ENCODE results near the gene CNTFR. TPM values are rescaled to one million over a fixed set of nuclear protein-coding genes. Genes with fewer than 3 reads are reported as not detected.

CNTFR gene
- total RNA-seq, 2 experiments from 2014 or later: not detected

DNA sequence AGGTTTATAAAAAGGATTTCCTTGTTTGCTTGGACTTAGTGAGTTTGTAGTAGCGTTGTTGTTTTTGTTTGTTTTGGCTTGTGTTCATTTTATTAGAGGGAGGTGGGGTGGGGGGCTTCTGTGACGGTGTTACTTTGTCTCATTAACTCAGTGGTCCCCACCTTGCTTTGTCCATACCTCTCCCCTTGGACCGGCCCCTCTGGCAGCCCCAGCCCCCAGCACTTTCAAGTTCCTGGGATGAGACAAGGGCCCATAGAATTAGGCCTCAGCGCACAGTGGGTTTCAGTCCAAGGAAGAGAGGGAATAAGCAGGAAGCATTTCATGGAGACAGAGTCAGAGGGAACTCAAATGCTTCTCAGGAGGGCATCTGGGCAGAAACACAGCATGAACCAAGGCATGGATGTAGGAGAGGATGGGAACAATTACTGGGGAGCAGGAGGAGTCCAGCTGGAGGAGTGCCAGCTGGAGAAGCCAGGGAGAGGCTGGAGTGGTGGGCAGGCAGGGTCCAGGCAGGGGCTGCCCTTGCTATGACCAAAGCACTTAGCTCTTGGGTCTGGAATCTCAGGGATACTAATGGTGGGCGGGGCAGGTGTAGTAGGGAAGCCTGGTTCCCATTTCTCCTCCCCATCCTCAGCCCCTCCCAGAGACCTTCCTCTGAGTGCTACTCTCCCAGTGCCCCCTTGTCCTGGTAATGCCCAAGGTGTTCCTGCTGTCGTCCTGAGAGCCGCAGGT is 43.3 kb downstream of the CNTFR start:
- Histone ChIP-seq H3K4me2 (ENCODE audit: low read length) (no peak overlapping the region), H3K4me3 (ENCODE audit: low read depth, low read length, poor library complexity, severe bottlenecking) (no peak overlapping the region), H3K36me3 (ENCODE audit: insufficient read depth, low read length) (no peaks in the 10 kb centered on the region), H2AFZ (ENCODE audit: low read length) (no peak overlapping the region), H3K9me2 (ENCODE audit: insufficient read depth, low read length) (no peaks in the 10 kb centered on the region), H3K4me1 (ENCODE audit: insufficient read depth, low read length, poor library complexity, severe bottlenecking) (no peaks in the 10 kb centered on the region), H3K79me2 (ENCODE audit: insufficient read depth, low read depth, low read length) (no peaks in the 10 kb centered on the region), H4K20me1 (ENCODE audit: insufficient read depth, low read length) (no peaks in the 10 kb centered on the region), H3K27ac (ENCODE audit: low read depth, low read length, poor library complexity, severe bottlenecking) (no peak overlapping the region), H3K9me3 (ENCODE audit: low read length) (no peaks in the 10 kb centered on the region)
- ChIA-PET CTCF (ENCODE audit: unreplicated experiment) (no interaction called here), POLR2A (no interaction called here)
- no peak for TF ChIP-seq EZH2phosphoT487 (IDR thresholded peaks at IDR 0.05; ENCODE audit: borderline replicate concordance, low read depth, low read length)
- TF ChIP-seq, protein P1, sequence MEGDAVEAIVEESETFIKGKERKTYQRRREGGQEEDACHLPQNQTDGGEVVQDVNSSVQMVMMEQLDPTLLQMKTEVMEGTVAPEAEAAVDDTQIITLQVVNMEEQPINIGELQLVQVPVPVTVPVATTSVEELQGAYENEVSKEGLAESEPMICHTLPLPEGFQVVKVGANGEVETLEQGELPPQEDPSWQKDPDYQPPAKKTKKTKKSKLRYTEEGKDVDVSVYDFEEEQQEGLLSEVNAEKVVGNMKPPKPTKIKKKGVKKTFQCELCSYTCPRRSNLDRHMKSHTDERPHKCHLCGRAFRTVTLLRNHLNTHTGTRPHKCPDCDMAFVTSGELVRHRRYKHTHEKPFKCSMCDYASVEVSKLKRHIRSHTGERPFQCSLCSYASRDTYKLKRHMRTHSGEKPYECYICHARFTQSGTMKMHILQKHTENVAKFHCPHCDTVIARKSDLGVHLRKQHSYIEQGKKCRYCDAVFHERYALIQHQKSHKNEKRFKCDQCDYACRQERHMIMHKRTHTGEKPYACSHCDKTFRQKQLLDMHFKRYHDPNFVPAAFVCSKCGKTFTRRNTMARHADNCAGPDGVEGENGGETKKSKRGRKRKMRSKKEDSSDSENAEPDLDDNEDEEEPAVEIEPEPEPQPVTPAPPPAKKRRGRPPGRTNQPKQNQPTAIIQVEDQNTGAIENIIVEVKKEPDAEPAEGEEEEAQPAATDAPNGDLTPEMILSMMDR (conservative IDR thresholded peaks at IDR 0.05; ENCODE audit: low read length): no peak
- no peak for DNase-seq (ENCODE audit: low spot score)
- intact Hi-C loops (cut with micrococcal nuclease; ENCODE audit: unreplicated experiment): loop anchor here (2.0 to 5.0 kb wide), 2 partner anchors 109 to 139 kb away; no protein-coding TSS in a partner anchor
- BruUV-seq (replicated peaks): no TSS peak

DNA sequence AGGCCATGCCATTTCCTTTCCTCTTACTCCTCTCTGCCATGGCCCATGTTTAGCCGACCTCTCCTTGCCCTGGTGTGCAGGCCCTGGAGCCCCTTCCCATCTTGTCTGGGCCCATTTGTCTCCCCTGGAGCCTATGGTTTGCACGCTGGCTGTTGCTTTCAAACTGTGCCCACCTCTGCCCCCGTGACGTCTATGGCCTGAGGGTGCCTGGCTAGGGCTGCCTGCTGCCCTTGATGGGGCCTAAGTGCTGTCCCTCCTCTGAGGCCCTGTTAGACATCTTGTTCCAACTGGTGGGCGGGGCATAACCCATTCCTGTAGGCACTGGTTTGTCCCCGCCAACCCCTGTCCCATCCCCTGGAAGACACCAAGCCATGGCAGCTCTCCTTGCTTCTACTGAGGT is 44.0 kb downstream of the CNTFR start:
- H3K9me3 ChIP-seq (ENCODE audit: low read length): no peaks in the 10 kb centered on the region
- no peak for DNase-seq (ENCODE audit: low spot score)
- H2AFZ ChIP-seq (ENCODE audit: low read length): no peak overlapping the region
- no peaks in the 10 kb centered on the region for H3K36me3 ChIP-seq (ENCODE audit: insufficient read depth, low read length)
- no peak overlapping the region for H3K4me2 ChIP-seq (ENCODE audit: low read length)
- H4K20me1 ChIP-seq (ENCODE audit: insufficient read depth, low read length): no peaks in the 10 kb centered on the region
- H3K9me2 ChIP-seq (ENCODE audit: insufficient read depth, low read length): no peaks in the 10 kb centered on the region
- intact Hi-C loops (cut with micrococcal nuclease; ENCODE audit: unreplicated experiment): loop anchor here (5.0 kb wide), 1 partner anchor 138 kb away; no protein-coding TSS in a partner anchor
- POLR2A ChIA-PET: no interaction called here
- H3K4me3 ChIP-seq (ENCODE audit: low read depth, low read length, poor library complexity, severe bottlenecking): no peak overlapping the region
- TF ChIP-seq, protein P1 (conservative IDR thresholded peaks at IDR 0.05; ENCODE audit: low read length): no peak
- TF ChIP-seq EZH2phosphoT487 (IDR thresholded peaks at IDR 0.05; ENCODE audit: borderline replicate concordance, low read depth, low read length): no peak
- no peaks in the 10 kb centered on the region for H3K4me1 ChIP-seq (ENCODE audit: insufficient read depth, low read length, poor library complexity, severe bottlenecking)
- BruUV-seq (replicated peaks): no TSS peak
- no peaks in the 10 kb centered on the region for H3K79me2 ChIP-seq (ENCODE audit: insufficient read depth, low read depth, low read length)
- CTCF ChIA-PET (ENCODE audit: unreplicated experiment): no interaction called here
- H3K27ac ChIP-seq (ENCODE audit: low read depth, low read length, poor library complexity, severe bottlenecking): no peak overlapping the region

DNA sequence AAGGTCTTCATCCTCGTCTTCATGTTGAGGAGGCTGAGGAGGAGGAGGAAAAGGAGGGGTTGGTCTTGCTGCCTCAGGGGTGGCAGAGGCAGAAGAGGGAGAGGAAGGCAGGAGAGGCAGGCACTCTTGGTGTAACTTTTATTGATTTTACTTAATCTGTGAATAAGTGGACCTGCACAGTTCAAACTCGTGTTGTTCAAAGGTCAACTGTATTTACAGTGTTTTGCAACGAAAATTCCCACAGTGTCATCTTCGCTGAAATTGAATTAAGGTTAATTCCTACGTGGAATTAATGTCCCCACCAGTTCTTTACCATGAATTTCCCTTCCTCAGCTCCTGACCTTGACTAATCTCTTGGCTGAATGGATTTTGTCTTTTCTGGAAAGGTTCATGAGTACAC is 45.5 kb downstream of the CNTFR start:
- H3K79me2 ChIP-seq (ENCODE audit: insufficient read depth, low read depth, low read length): no peaks in the 10 kb centered on the region
- no peaks in the 10 kb centered on the region for H4K20me1 ChIP-seq (ENCODE audit: insufficient read depth, low read length)
- CTCF ChIA-PET (ENCODE audit: unreplicated experiment): no interaction called here
- intact Hi-C loops (cut with micrococcal nuclease; ENCODE audit: unreplicated experiment): no loop called here
- H3K4me2 ChIP-seq (ENCODE audit: low read length): no peak overlapping the region
- no peak overlapping the region for H2AFZ ChIP-seq (ENCODE audit: low read length)
- no peaks in the 10 kb centered on the region for H3K9me2 ChIP-seq (ENCODE audit: insufficient read depth, low read length)
- POLR2A ChIA-PET: interaction anchor here (0.6 to 0.7 kb wide), 2 partner anchors 241 to 414 kb away, joined by 3 to 5 read pairs; no protein-coding TSS in a partner anchor
- no peaks in the 10 kb centered on the region for H3K9me3 ChIP-seq (ENCODE audit: low read length)
- H3K4me1 ChIP-seq (ENCODE audit: insufficient read depth, low read length, poor library complexity, severe bottlenecking): no peaks in the 10 kb centered on the region
- H3K36me3 ChIP-seq (ENCODE audit: insufficient read depth, low read length): no peaks in the 10 kb centered on the region
- no peak overlapping the region for H3K4me3 ChIP-seq (ENCODE audit: low read depth, low read length, poor library complexity, severe bottlenecking)
- no peak for DNase-seq (ENCODE audit: low spot score)
- TF ChIP-seq, protein P1 (conservative IDR thresholded peaks at IDR 0.05; ENCODE audit: low read length): no peak
- TF ChIP-seq EZH2phosphoT487 (IDR thresholded peaks at IDR 0.05; ENCODE audit: borderline replicate concordance, low read depth, low read length): no peak
- H3K27ac ChIP-seq (ENCODE audit: low read depth, low read length, poor library complexity, severe bottlenecking): no peak overlapping the region
- BruUV-seq (replicated peaks): no TSS peak

Data from OCI-LY7 (cell line).